Jurkat, Clone E6-1 (cell line): ENCODE data around the gene NUP93.
A peak's percentile ranks its signal among the peaks of the same experiment; 100 is the strongest.
"Not testable (repeated sequence)": the region's sequence is repeated elsewhere in the genome, so short reads cannot be mapped to it uniquely, and the experiment has no call there.

Experiments used
- DNase-seq: peaks from one replicate; pipeline ENCODE4 v3.0.0-alpha.2; 2011; ENCODE audit warnings: low read depth, low spot score
- H3K4me3 ChIP-seq: 2 replicates; pipeline ENCODE4 v1.5.1; 2011; ENCODE audit warnings: mild to moderate bottlenecking, low read length, control low read depth, moderate library complexity

NUP93 gene

DNA sequence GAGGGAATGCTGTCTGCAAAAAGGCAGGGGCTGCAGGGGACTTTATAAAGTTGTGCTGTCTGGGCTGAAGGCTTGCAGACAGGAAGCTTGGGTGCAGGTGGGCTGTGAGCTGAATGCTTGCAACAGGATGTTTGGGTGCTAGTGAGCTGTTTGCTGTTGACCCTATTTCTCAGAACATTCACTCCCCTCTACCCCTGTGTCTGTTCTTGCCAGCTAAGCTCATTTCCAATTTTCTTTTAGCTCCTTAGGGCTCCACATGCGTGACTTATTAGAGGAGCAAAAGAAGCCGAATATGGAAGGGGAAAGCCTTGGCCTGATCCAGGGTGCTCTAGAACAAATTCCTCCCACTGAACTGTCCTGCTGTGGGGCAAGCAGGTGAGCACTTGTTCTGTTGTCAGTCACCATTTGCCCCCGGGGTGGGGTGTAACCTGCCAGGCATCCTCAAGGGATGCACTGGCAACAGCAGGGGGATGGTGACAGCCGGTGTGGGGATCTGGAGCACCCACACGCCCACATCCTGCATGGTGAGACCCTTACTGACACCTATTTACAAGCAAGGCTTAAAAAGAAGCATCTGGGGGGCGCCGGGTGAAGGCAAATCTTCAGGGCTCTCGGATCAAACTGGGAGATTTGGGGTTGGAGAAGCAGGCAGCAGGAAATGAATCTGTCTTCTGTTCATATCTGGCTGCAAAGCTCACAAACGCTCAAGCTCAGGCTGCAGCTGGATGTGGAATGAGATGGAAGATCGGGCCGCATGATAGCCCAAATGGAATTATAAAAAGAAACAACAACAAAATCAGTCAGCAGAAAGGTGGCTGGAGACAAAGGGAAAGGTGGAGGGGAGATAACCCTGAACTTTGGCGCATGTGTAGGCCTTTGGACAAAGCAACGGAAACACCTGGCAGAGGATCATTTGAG is 21.1 kb upstream of the NUP93 start:
- peak overlapping the region; percentile 48 for H3K4me3 ChIP-seq
- peak; percentile 89 for DNase-seq

DNA sequence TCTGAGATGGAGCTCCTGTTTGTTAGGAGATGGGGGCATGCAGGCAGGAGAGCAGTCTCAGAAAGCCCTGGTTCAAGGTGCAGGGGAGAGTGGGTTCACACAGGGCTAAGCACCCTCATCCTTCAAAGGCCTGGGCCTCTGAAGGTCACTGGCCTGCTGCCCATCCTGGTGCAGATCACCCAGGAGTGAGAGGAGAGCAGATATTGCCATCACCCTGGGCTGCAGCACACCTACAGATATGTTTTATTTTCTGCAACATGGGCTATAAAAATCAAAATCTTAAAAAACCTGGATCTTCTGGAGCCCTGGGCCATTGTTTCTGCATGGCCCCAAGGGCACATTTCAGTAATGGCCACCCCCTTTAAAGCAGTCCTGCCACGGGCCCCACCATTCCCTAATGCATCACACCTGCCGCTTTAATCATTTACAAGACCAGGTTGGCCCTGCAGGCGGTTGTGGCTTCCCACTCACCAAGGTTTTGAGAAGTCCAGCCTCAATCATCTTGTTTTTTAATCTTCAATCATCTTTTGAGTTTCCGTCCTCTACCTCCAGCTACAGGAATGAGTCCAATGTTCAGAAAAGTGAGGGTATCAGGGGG is 20.4 kb upstream of the NUP93 start:
- DNase-seq, result no peak
- peak overlapping the region; percentile 48 for H3K4me3 ChIP-seq

DNA sequence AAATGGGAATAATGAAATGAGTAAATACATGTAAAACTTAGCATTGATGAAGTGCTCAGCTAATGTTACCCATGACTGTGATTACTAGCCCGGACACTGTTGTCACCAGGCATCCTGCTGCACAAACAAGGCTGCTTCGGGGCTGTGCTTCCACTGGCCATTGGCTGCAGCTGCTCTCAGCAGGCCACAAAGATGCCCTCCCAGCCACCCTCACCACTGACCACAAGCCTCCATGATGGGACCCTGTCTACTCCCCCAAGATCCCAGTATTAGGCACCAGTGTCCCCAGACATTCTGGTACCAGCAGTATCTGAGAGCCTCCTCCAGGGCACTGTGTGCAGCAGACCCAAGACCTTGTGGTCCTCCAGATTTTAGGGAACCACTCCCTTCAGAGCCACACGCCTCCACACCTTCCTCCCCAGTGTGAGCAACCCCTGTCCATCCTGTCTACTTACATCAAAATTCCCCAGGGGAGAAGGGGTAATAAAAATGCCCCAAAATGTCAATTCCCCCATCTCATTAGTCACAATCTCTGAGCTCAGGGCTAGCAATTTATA is 19.7 kb upstream of the NUP93 start:
- no peak overlapping the region for H3K4me3 ChIP-seq
- no peak for DNase-seq

DNA sequence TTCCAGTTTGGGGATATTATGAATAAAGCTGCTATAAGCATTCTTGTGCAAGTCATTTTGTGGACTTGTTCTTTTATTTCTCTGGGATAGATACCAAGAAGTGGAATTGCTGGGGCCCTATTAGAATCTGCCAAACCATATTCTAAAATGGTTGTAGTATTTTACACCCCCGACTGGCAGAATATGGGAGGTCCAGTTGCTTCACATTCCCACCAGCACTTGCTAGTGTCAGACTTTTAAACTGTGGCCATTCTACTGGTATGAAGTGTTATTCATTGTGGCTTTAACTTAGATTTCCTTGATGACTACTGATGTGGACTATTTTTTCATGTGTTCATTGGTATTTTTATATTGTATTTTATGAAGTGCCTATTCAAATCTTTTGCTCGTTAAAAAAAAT is 18.1 kb upstream of the NUP93 start:
- DNase-seq, result no peak
- no peak overlapping the region for H3K4me3 ChIP-seq

DNA sequence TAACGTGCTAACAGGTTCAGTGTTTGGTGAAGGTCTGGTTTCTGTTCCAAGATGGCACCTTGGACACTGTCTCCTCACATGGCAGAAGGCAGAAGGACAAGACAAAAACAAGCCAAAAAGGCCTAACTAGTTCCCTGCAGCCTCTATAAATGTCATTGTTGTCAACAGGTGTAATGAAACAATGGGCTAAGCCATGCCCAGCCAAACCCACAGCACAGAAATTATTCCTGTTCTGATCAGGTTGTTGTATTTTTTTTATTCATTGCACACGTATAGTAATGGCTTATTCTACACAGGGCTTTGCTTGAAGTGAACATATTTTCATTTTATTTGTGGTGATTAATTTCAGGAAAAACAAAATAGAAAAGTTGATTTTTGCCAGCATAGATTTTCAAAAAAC is 16.1 kb upstream of the NUP93 start:
- no peak for DNase-seq
- H3K4me3 ChIP-seq, result no peak overlapping the region

DNA sequence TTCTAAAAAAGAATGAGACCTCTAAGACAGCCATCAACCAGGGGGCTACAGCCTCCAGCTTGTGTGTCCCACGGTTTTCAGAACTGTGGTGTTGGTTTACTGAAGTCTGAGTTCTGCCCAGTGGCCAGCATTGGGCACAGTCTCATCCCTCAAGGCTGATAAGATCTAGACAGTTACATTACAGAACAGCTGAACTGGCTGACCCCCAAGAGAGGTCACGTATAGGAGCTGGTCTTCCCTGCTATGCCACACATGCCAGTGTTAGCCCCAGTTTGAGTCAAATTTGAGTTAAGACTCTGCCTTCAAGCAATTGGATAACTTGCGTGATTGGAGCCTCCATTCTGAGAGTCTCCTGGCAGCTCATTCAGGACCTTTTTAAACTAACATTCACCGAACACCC is 14.8 kb upstream of the NUP93 start:
- DNase-seq, result no peak
- H3K4me3 ChIP-seq, result no peak overlapping the region

DNA sequence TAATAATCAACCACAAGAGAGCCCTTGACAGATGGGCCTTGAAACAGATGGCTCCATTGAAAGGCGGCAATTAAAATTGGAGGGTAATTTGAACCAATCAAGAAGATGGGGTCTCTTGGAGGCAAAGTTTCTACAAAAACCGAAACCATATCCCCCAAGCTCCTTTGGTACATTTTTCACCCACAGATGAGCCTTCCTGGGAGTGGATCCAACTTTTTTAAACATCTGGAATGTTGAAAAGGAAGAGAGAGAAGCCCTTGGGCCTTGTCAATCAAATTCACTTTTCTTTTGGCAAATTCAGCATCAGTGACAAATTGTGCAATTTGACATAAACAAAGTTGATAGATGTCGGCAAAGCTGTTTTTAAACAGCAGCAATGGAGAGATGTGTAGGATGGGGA is 13.2 kb upstream of the NUP93 start:
- no peak overlapping the region for H3K4me3 ChIP-seq
- DNase-seq, result no peak

DNA sequence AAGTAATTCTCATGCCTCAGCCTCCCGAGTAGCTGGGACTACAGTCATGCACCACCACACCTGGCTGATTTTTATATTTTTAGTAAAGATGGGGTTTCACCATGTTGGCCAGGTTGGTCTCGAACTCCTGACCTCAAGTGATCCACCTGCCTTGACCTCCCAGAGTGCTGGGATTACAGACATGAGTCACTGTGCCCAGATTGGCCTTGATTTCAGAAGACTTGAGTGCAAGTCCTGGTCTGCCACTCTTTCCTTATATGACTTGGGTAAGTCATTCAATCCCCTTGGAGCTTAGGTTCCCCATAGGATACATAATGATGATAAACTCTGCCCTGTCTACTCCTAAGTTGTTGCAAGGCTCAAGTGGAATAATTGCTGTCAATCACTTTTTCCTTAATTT is 12.4 kb upstream of the NUP93 start:
- DNase-seq, result not testable (repeated sequence)

DNA sequence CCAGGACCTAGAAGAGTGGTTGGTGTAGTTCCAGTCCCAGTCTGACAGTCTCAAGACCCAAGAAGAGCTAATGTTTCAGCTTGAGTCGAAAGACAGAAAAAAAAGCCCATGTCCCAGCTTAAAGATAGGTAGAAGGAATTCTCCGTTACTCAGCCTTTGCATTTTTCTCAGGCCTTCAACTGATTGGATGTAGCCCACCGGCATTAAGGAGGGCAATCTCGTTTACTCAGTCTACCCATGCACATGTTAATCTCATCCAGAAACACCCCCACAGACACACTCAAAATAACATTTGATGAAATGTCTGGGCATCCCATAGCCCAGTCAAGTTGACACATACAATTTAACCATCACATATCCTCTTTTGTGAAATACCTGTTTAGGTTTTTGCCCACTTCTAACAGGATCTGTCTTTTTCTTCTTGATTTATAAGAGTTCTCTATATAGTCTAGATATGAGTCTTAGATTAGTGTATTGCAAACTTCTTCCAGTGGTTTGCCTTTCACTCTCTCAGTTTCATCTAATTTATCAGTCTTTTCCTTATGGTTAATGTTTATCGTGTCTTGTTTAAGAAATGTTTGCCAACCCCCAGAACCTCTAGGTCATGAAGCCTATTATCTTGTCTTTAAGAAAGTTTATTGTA is 7.6 kb upstream of the NUP93 start:
- no peak for DNase-seq
- no peak overlapping the region for H3K4me3 ChIP-seq

More for the DNA sequence above, 12.4 kb upstream of the NUP93 start:
- not testable (repeated sequence) for H3K4me3 ChIP-seq

DNA sequence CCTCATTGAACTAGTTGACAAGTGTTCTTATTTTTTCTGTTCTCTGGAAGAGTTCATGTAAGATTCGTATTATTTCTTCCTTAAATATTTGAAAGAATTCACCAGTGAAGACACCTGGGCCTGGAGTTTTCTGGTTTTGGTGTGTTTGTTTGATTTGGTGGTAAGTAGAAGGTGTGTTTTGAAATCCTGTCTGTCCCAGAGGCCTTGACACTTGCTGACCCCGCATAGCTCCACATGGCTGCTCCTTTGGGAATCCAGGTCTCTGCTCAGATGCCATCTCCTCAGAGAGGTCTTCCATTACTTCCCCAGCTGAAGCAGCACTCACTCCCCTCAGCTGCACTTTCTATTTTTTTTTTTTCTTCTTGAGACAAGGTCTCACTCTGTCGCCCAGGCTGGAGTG is 5.7 kb upstream of the NUP93 start:
- H3K4me3 ChIP-seq, result no peak overlapping the region
- DNase-seq, result no peak

DNA sequence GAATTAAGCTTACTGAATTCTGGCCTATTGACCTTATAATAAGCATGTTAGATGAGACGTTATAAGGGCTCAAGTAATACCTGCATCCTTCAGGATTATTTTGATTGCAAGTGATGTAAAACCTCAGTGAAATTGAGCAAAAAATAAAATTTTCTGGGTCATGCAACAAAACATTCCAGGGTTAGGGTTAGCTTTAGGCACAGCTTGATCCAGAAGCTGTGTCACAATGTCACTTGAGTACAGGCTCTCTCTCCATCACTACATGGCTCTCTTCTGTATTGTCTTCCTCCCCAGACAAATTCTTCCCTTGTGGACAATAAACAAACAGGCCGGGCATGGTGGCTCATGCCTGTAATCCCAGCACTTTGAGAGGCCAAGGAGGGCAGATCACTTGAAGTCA is 3.6 kb upstream of the NUP93 start:
- DNase-seq, result no peak
- H3K4me3 ChIP-seq, result no peak overlapping the region

DNA sequence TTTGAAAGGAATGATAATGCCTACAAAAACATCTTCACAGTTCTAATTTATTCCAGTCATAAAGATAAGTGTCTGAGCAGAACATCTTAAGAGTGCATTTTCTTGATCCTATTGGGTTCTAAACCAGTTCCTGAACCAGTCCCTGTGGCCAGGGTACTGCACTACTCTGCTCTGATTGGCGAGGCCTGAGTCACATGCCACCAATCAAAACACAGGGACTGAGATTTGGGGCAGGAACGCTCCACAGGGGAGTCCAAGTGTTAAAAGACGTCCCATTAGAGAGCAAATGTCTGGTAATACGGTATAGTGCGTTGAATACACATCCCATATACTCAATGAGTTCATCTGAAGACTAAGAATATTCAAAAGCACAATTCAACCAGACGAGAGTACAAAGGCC is 3.0 kb upstream of the NUP93 start:
- no peak overlapping the region for H3K4me3 ChIP-seq

DNA sequence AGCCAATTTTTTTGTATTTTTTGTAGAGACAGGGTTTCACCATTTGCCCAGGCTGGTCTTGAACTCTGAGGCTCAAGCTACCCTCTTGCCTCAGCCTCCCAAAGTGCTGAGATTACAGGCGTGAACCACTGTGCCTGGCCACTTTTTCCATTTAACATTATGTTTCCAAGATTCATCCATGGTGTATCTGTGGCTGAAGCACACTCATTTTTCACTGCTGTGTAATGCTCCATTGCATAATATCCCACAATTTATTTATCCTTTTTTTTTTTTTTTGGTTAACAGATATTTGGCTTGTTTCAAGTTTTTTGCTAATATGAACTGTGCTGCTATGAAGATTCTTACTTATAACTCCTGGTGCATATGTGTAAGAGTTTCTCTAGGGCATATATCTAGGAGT is 1.9 kb upstream of the NUP93 start:
- no peak overlapping the region for H3K4me3 ChIP-seq
- no peak for DNase-seq

More for the DNA sequence above, 3.0 kb upstream of the NUP93 start:
- DNase-seq, result no peak

DNA sequence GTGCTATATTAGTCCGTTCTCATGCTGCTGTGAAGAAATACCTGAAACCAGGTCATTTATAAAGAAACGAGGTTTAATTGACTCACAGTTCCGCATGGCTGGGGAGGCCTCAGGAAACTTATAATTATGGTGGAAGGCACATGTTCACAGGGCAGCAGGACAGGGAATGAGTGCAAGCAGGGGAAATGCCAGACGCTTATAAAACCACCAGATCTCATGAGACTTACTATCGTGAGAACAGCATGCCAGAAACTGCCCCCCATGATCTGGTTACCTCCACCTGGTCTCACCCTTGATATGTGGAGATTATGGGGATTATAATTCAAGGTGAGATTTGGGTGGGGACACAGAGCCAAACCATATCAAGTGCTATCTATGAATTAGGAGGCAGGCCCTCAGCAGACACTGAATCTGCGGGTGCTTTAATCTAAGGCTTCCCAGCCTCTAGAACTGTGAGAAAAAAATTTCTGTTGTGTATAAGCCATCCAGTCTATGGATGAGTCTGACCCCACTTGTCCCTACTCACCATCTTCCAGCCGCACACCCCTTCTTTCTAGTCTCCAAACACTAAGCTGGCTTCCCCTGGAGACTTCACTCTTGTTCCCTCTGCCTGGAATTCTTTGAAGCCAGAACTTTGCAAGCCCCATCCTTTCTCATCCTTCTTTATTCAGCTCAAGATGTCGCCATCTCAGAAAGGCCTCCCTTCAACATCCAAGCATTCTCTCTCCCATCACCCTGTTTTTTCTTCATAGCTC is 772 bp upstream of the NUP93 start:
- no peak for DNase-seq
- H3K4me3 ChIP-seq, result peak overlapping the region; percentile 96

DNA sequence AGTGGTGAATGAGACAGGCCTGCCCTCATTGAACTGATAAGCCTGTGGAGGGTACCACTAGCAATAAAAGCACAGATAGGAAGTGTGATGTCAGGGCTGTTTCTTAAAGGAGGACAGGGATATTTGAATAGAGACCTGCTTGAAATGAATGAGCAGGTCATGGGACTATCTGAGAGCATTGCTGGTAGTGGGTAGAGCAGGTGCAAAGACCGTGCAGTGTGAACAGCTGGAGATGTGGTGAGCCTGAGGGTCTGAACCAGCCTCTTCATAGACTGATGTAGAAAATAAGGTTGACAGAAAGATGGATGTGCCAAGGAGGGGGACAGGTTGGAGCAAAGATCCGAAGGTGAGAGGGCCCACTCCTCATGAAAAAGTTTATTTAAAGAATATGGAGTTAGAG is 2.4 kb downstream of the NUP93 start:
- no peak overlapping the region for H3K4me3 ChIP-seq
- no peak for DNase-seq

DNA sequence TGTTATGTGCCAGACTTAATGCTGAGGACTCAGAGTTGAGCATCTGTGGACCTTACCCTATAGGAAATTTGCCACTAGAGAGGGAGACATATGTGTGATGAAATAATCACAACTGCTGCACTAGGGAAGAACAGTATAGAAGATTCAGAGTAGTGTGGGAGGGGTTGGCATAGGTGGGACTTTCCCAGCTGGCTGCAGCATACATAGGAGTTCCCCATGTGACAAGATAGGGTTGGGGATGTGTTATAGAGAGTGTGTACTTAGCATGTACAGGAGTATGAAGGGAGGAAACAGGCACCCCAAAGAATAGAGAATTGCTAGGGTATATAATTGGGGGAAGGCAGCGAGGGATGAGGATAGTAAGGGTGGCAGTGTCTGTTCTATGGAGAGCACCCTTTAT is 2.9 kb downstream of the NUP93 start:
- no peak for DNase-seq
- H3K4me3 ChIP-seq, result no peak overlapping the region

DNA sequence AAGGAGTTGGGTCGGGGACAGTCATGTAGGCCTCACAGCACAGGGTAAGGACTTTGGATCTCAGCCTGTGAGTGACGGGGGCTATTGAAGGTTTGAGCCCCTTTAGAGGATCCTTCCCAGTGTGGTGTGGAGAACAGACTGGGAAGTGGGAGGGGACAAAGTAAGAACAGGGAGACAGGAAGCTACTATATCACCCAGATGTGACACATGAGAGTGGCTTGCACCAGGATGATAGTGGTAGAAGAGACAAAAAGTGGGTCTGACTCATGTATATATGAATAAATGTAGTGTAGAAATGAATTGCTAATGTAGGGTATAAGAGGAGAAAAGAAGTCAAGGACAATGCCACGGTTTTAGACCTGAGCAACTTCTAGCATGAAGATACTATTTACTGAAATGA is 4.5 kb downstream of the NUP93 start:
- no peak for DNase-seq
- H3K4me3 ChIP-seq, result no peak overlapping the region

DNA sequence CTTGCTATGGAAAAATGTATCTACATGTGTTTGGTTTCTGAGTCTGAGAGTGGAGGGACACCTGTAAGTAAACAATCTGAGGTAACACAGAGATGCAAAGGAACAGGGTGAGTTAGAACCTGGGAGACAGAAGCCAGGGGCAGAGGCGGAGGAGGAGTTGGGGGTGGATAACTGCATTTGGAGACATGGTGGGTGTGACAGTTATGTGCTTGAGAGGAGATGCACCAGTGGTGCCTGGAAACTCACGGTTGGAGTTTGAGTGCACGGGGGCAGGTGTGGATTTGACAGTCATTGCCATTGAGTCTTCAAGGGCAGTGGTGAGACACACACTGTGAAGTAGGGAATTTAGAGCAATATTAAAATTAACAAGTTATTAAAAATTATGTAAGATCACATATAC is 6.5 kb downstream of the NUP93 start:
- H3K4me3 ChIP-seq, result no peak overlapping the region
- no peak for DNase-seq

DNA sequence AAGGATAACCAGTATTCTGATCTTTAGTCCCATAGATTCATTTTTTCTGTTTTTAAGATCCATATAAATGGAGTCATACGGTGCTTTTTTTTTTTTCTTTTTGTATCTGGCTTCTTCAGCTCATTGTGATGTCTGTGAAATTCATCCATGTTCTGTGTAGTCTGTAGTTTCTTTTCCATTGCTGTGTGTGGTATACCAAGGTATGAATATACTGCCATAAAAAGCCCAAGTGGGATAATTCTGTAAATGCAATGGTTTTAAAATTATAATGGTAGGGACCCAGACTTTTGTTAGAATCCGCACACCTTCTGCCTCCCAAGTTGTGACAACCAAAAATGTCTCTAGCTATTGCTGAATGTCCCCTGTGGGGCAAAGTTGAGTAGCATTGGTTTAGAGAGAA is 7.6 kb downstream of the NUP93 start:
- DNase-seq, result no peak
- no peak overlapping the region for H3K4me3 ChIP-seq
